ENCODE measurements around the gene ISLR. TPM values are rescaled to one million over a fixed set of nuclear protein-coding genes. Genes with fewer than 3 reads are reported as not detected.

The ISLR gene
- total RNA-seq, 1 donor: 243 TPM

GRCh38 chr15:74178326-74179100, 5.0 kb downstream of the ISLR start:
- TF ChIP-seq CTCF (IDR thresholded peaks at IDR 0.05; ENCODE audit: insufficient read depth, low read length): no peak
- H3K4me3 ChIP-seq (ENCODE audit: low read depth, low read length): no peak overlapping the region
- DNase-seq (ENCODE audit: low read depth): no peak

GRCh38 chr15:74179101-74179841, 5.8 kb downstream of the ISLR start:
- peak; percentile 99 for DNase-seq (ENCODE audit: low read depth)
- no peak for TF ChIP-seq CTCF (IDR thresholded peaks at IDR 0.05; ENCODE audit: insufficient read depth, low read length)
- no peak overlapping the region for H3K4me3 ChIP-seq (ENCODE audit: low read depth, low read length)

GRCh38 chr15:74179983-74180880, 6.7 kb downstream of the ISLR start:
- peak; percentile 86 for DNase-seq (ENCODE audit: low read depth)
- TF ChIP-seq CTCF (IDR thresholded peaks at IDR 0.05; ENCODE audit: insufficient read depth, low read length): peak; percentile 57
- peak overlapping the region; percentile 9 for H3K4me3 ChIP-seq (ENCODE audit: low read depth, low read length)

- H3K4me3 ChIP-seq (ENCODE audit: low read depth, low read length): no peak overlapping the region
- DNase-seq (ENCODE audit: low read depth): no peak
- no peak for TF ChIP-seq CTCF (IDR thresholded peaks at IDR 0.05; ENCODE audit: insufficient read depth, low read length)
These were observed 7.5 kb downstream of the ISLR start for GRCh38 chr15:74180881-74181602.

GRCh38 chr15:74182131-74182530, 8.6 kb downstream of the ISLR start:
- no peak for DNase-seq (ENCODE audit: low read depth)
- no peak for TF ChIP-seq CTCF (IDR thresholded peaks at IDR 0.05; ENCODE audit: insufficient read depth, low read length)

GRCh38 chr15:74184582-74185091, 11.1 kb downstream of the ISLR start:
- no peak overlapping the region for H3K4me3 ChIP-seq (ENCODE audit: low read depth, low read length)
- no peak for DNase-seq (ENCODE audit: low read depth)
- TF ChIP-seq CTCF (IDR thresholded peaks at IDR 0.05; ENCODE audit: insufficient read depth, low read length): no peak

More at GRCh38 chr15:74182131-74182530, 8.6 kb downstream of the ISLR start:
- no peak overlapping the region for H3K4me3 ChIP-seq (ENCODE audit: low read depth, low read length)
